ENCODE measurements around the gene SLC25A33. TPM values are rescaled to one million over a fixed set of nuclear protein-coding genes. Genes with fewer than 3 reads are reported as not detected.

The SLC25A33 gene
- total RNA-seq, 2 donors from 2014 or later, result 7.1 to 13.6 TPM

- no peaks in the 10 kb centered on the region for H3K9me3 Mint-ChIP-seq
Measured at GRCh38 chr1:9594471-9595155, 55.3 kb downstream of the SLC25A33 start.

GRCh38 chr1:9595156-9595967 lies 56.1 kb downstream of the SLC25A33 start:
- Mint-ChIP-seq H3K36me3 (no peaks in the 10 kb centered on the region), H3K4me1 (ENCODE audit: low read depth in 2 of 2) (peaks cover 6 to 9% of the 10 kb centered on the region in 2 donors), H3K4me3 (no peak overlapping the region), H3K9me3 (no peaks in the 10 kb centered on the region), H3K27me3 (no peaks in the 10 kb centered on the region), H3K27ac (no peak overlapping the region)
- ATAC-seq (no peak), DNase-seq (ENCODE audit: low spot score) (peak; percentile 49)

More at GRCh38 chr1:9594471-9595155, 55.3 kb downstream of the SLC25A33 start:
- no peaks in the 10 kb centered on the region for H3K27me3 Mint-ChIP-seq
- peaks cover 9 to 12% of the 10 kb centered on the region in 2 donors for H3K4me1 Mint-ChIP-seq (ENCODE audit: low read depth in 2 of 2)
- H3K27ac Mint-ChIP-seq, result no peak overlapping the region
- peak; percentile 53 for DNase-seq (ENCODE audit: low spot score)
- H3K4me3 Mint-ChIP-seq, result no peak overlapping the region
- no peak for ATAC-seq
- H3K36me3 Mint-ChIP-seq, result no peaks in the 10 kb centered on the region

- peak; percentile 38 for DNase-seq (ENCODE audit: low spot score)
- H3K9me3 Mint-ChIP-seq, result no peaks in the 10 kb centered on the region
- ATAC-seq, result no peak
- no peaks in the 10 kb centered on the region for H3K36me3 Mint-ChIP-seq
- no peaks in the 10 kb centered on the region for H3K27me3 Mint-ChIP-seq
- H3K27ac Mint-ChIP-seq, result no peak overlapping the region
- H3K4me3 Mint-ChIP-seq, result no peak overlapping the region
- H3K4me1 Mint-ChIP-seq (ENCODE audit: low read depth in 2 of 2), result peaks cover under 1 to 5% of the 10 kb centered on the region in 2 donors
Measured at GRCh38 chr1:9595968-9596340, 56.7 kb downstream of the SLC25A33 start.

GRCh38 chr1:9596415-9597123 lies 57.3 kb downstream of the SLC25A33 start:
- H3K27me3 Mint-ChIP-seq, result no peaks in the 10 kb centered on the region
- ATAC-seq, result no peak
- peaks cover 0 to 5% of the 10 kb centered on the region in 2 donors for H3K4me1 Mint-ChIP-seq (ENCODE audit: low read depth in 2 of 2)
- peak; percentile 50 for DNase-seq (ENCODE audit: low spot score)
- H3K27ac Mint-ChIP-seq, result no peak overlapping the region
- no peaks in the 10 kb centered on the region for H3K36me3 Mint-ChIP-seq
- no peaks in the 10 kb centered on the region for H3K9me3 Mint-ChIP-seq
- no peak overlapping the region for H3K4me3 Mint-ChIP-seq

- no peak for ATAC-seq
- Mint-ChIP-seq H3K36me3 (no peaks in the 10 kb centered on the region), H3K27ac (no peak overlapping the region), H3K4me1 (ENCODE audit: low read depth in 2 of 2) (peaks cover 0 to 5% of the 10 kb centered on the region in 2 donors), H3K27me3 (no peaks in the 10 kb centered on the region), H3K4me3 (no peak overlapping the region), H3K9me3 (no peaks in the 10 kb centered on the region)
- peak; percentile 45 for DNase-seq (ENCODE audit: low spot score)
Measured at GRCh38 chr1:9597361-9598315, 58.4 kb downstream of the SLC25A33 start.

- DNase-seq (ENCODE audit: low spot score) (peak; percentile 56), ATAC-seq (no peak)
- Mint-ChIP-seq H3K9me3 (no peaks in the 10 kb centered on the region), H3K4me1 (ENCODE audit: low read depth in 2 of 2) (peaks cover 0 to 3% of the 10 kb centered on the region in 2 donors), H3K27me3 (no peaks in the 10 kb centered on the region), H3K4me3 (no peak overlapping the region), H3K27ac (no peak overlapping the region), H3K36me3 (no peaks in the 10 kb centered on the region)
Measured at GRCh38 chr1:9598316-9598700, 59.0 kb downstream of the SLC25A33 start.

DNA sequence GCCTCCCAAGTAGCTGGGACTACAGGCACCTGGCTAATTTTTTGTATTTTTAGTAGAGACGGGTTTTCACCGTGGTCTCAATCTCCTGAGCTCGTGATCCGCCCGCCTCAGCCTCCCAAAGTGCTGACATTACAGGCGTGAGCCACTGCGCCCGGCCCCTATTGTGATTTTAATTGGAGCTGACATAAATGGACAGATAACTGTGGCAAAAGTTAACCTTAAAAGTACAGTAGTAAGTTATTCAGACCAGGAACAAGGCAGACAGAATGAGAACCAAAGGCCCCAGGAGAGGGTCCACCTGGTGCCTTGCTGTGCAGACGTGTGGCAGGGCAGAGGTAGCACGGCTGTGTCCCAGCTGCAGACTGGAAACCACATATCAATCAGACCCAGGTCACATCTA lies 60.5 kb downstream of the SLC25A33 start:
- Mint-ChIP-seq H3K4me3 (no peak overlapping the region), H3K9me3 (no peaks in the 10 kb centered on the region), H3K4me1 (ENCODE audit: low read depth in 2 of 2) (no peaks in the 10 kb centered on the region), H3K27me3 (no peaks in the 10 kb centered on the region), H3K27ac (no peak overlapping the region), H3K36me3 (no peaks in the 10 kb centered on the region)
- ATAC-seq (no peak), DNase-seq (ENCODE audit: low spot score) (peak; percentile 37)

DNA sequence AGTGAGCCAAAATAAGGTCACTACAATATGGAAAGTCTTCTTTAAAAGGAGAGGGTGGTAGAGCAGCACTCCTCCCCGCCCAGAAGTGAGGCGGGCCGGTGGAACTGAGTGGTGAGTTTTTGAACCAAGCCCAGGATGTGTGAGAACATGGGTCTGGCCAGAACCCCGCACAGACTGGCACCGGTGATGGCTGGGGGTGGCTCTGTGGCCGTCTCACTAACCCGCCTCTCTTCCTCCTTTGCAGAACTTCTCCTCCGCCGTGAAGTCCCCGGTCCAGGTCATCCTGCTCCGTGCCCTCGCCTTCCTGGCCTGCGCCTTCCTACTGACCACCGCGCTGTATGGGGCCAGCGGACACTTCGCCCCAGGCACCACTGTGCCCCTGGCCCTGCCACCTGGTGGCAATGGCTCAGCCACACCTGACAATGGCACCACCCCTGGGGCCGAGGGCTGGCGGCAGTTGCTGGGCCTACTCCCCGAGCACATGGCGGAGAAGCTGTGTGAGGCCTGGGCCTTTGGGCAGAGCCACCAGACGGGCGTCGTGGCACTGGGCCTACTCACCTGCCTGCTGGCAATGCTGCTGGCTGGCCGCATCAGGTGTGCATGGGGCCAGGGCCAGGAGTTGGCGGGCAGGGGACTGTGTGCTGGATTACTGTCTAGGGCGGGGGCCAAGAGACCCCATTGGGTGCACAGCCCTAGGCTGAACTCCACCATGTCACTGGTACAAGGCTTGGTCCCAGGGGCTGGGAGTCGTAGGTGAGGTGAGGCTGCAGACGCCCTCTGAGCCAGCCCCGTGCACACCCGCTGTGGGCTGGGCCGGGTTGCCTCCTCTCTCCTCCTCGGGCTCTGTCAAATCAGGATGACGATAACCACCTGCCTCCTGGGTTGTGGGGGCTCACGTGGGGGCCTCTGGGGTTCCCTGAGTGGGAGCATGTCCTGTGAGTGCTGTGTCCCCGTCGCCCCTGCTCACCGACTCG lies 61.9 kb downstream of the SLC25A33 start:
- no peaks in the 10 kb centered on the region for H3K9me3 Mint-ChIP-seq
- H3K27me3 Mint-ChIP-seq, result no peaks in the 10 kb centered on the region
- no peaks in the 10 kb centered on the region for H3K36me3 Mint-ChIP-seq
- no peak overlapping the region for H3K27ac Mint-ChIP-seq
- ATAC-seq (no peak), DNase-seq (ENCODE audit: low spot score) (peak; percentile 59)
- no peak overlapping the region for H3K4me3 Mint-ChIP-seq
- no peaks in the 10 kb centered on the region for H3K4me1 Mint-ChIP-seq (ENCODE audit: low read depth in 2 of 2)

DNA sequence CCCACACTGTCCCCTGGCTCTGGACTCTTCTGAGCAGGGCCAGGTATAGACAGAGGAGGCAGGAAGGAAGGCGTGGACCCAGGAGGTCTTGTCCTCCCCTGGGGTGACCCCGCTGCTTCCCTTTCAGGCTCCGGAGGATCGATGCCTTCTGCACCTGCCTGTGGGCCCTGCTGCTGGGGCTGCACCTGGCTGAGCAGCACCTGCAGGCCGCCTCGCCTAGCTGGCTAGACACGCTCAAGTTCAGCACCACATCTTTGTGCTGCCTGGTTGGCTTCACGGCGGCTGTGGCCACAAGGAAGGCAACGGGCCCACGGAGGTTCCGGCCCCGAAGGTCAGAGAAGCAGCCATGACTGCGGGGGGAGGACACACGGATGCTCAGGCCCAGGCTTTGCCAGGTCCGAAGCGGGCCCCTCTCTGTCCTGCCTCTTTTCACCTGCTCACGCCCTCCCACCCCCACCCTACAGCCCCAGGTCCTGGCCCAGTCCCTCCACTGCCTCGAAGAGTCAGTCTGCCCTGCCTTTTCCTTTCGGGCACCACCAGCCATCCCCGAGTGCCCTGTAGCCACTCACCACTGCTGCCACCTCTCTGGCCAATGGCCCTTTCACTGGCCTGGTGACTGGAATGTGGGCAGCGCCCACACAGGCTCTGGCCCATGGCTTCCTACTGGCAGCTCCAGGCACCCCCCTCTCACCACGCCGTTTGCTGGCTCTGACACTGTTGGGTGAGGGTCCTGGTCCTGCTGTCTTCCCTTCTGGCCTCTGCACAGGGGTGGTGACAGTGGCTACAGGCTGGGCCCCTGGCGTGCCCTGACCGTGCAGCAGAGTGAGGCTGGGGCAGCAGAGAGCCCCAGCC lies 62.9 kb downstream of the SLC25A33 start:
- DNase-seq (ENCODE audit: low spot score), result peak; percentile 44
- Mint-ChIP-seq H3K4me1 (ENCODE audit: low read depth in 2 of 2) (no peaks in the 10 kb centered on the region), H3K27ac (no peak overlapping the region), H3K4me3 (no peak overlapping the region), H3K9me3 (no peaks in the 10 kb centered on the region), H3K27me3 (no peaks in the 10 kb centered on the region), H3K36me3 (no peaks in the 10 kb centered on the region)
- peak in 1 of 2 donors; percentile 18 for ATAC-seq

- no peak overlapping the region for H3K4me3 Mint-ChIP-seq
- H3K4me1 Mint-ChIP-seq (ENCODE audit: low read depth in 2 of 2), result no peaks in the 10 kb centered on the region
- no peak overlapping the region for H3K27ac Mint-ChIP-seq
- ATAC-seq, result no peak
- peak; percentile 25 for DNase-seq (ENCODE audit: low spot score)
- no peaks in the 10 kb centered on the region for H3K27me3 Mint-ChIP-seq
- no peaks in the 10 kb centered on the region for H3K9me3 Mint-ChIP-seq
- no peaks in the 10 kb centered on the region for H3K36me3 Mint-ChIP-seq
Measured at GRCh38 chr1:9602794-9603167, 63.5 kb downstream of the SLC25A33 start.

GRCh38 chr1:9603307-9603706 lies 64.0 kb downstream of the SLC25A33 start:
- H3K4me1 Mint-ChIP-seq (ENCODE audit: low read depth in 2 of 2), result no peaks in the 10 kb centered on the region
- no peaks in the 10 kb centered on the region for H3K27me3 Mint-ChIP-seq
- no peak for DNase-seq (ENCODE audit: low spot score)
- H3K36me3 Mint-ChIP-seq, result no peaks in the 10 kb centered on the region
- H3K9me3 Mint-ChIP-seq, result no peaks in the 10 kb centered on the region
- H3K27ac Mint-ChIP-seq, result no peak overlapping the region
- ATAC-seq, result no peak
- no peak overlapping the region for H3K4me3 Mint-ChIP-seq

Measured in natural killer cell treated with Interleukin-12 subunit alpha and Interleukin-12 subunit beta and Interleukin-15 and Interleukin-18, amount 100 ng/mL, for 72 hours (primary cell).